NCI-H510A treated with DMSO at 0.1 percent for 48 hours (cell line): Measurements from ENCODE around the gene TXN2.

Experiments
- DNase-seq: peaks from one replicate; lab custom pipeline; 2025; lab: John Stamatoyannopoulos, UW

Gene TXN2

GRCh38 chr22:36486619-36487384, 5.4 kb upstream of the TXN2 start:
- DNase-seq = no peak

GRCh38 chr22:36480941-36481392, 473 bp downstream of the TXN2 start:
- no peak for DNase-seq

GRCh38 chr22:36478966-36479365, 2.5 kb downstream of the TXN2 start:
- DNase-seq = no peak

GRCh38 chr22:36475341-36475740, 6.1 kb downstream of the TXN2 start:
- no peak for DNase-seq

- no peak for DNase-seq
Measured at GRCh38 chr22:36472689-36473088, 8.8 kb downstream of the TXN2 start.

- no peak for DNase-seq
Measured at GRCh38 chr22:36471341-36471821, 10.1 kb downstream of the TXN2 start.

GRCh38 chr22:36470994-36471331, 10.5 kb downstream of the TXN2 start:
- DNase-seq = no peak

- peak; percentile 55 for DNase-seq
Measured at GRCh38 chr22:36470162-36470993, 11.1 kb downstream of the TXN2 start.

- no peak for DNase-seq
Measured at GRCh38 chr22:36469094-36469710, 12.2 kb downstream of the TXN2 start.

- DNase-seq = no peak
Measured at GRCh38 chr22:36467946-36468345, 13.5 kb downstream of the TXN2 start.

GRCh38 chr22:36467042-36467810, 14.2 kb downstream of the TXN2 start:
- DNase-seq = no peak

GRCh38 chr22:36466258-36466657, 15.2 kb downstream of the TXN2 start:
- no peak for DNase-seq

- DNase-seq = no peak
Measured at GRCh38 chr22:36465232-36466021, 16.0 kb downstream of the TXN2 start.

GRCh38 chr22:36464715-36465231, 16.7 kb downstream of the TXN2 start:
- no peak for DNase-seq

- DNase-seq = no peak
Measured at GRCh38 chr22:36463783-36464184, 17.7 kb downstream of the TXN2 start.

GRCh38 chr22:36461665-36462649, 19.5 kb downstream of the TXN2 start:
- DNase-seq = peak; percentile 52

- no peak for DNase-seq
Measured at GRCh38 chr22:36460202-36460601, 21.2 kb downstream of the TXN2 start.

- no peak for DNase-seq
Measured at GRCh38 chr22:36457688-36458450, 23.6 kb downstream of the TXN2 start.

- no peak for DNase-seq
Measured at GRCh38 chr22:36456464-36456845, 25.0 kb downstream of the TXN2 start.
